ENCODE measurements around the gene ESPN. TPM values are rescaled to one million over a fixed set of nuclear protein-coding genes. Genes with fewer than 3 reads are reported as not detected.
A peak's percentile ranks its signal among the peaks of the same experiment; 100 is the strongest.

ESPN gene
- total RNA-seq, 1 donor from 2014 or later: 0.66 TPM

DNA sequence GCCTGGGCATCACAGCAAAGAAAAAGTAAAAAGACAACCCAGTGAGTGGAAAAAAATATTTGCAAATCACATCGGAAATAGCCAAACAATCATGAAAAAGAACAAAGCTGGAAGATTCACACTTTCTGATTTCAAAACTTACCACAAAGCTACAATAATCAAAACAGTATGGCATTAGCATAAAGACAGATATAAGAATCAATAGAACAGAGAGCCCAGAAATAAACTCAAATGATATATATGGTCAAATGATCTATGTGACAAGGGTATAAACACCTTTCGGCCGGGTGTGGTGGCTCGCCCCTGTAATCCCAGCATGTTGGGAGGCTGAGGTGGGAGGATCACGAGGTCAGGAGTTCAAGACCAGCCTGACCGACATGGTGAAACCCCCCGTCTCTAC lies 44.5 kb upstream of the ESPN start:
- Histone ChIP-seq H3K27ac (ENCODE audit: low read depth, low read length) (no peak overlapping the region), H3K4me1 (ENCODE audit: insufficient read depth, low read length) (peaks cover 3% of the 10 kb centered on the region), H3K4me2 (ENCODE audit: low read length) (no peak overlapping the region), H3K4me3 (ENCODE audit: insufficient read depth, low read depth, low read length) (no peak overlapping the region), H2AFZ (ENCODE audit: low read depth, low read length) (no peak overlapping the region), H3K79me2 (ENCODE audit: insufficient read depth, low read length) (peaks cover 79% of the 10 kb centered on the region), H3K9me3 (ENCODE audit: insufficient read depth, low read depth, low read length) (no peaks in the 10 kb centered on the region), H3K9ac (ENCODE audit: low read length) (no peak overlapping the region), H3K27me3 (ENCODE audit: insufficient read depth, low read length) (no peaks in the 10 kb centered on the region), H3K36me3 (ENCODE audit: insufficient read depth, low read length) (no peaks in the 10 kb centered on the region), H4K20me1 (ENCODE audit: insufficient read depth, low read length) (peaks cover 30% of the 10 kb centered on the region)
- peaks cover 4% of the 10 kb centered on the region for H3K9me3 Mint-ChIP-seq (ENCODE audit: unreplicated experiment)
- no peaks in the 10 kb centered on the region for H3K27me3 Mint-ChIP-seq (ENCODE audit: low read depth, unreplicated experiment)
- FAIRE-seq: no peak
- TF ChIP-seq EZH2 (IDR thresholded peaks at IDR 0.05; ENCODE audit: insufficient read depth, low read length): no peak
- TF ChIP-seq, protein P1, sequence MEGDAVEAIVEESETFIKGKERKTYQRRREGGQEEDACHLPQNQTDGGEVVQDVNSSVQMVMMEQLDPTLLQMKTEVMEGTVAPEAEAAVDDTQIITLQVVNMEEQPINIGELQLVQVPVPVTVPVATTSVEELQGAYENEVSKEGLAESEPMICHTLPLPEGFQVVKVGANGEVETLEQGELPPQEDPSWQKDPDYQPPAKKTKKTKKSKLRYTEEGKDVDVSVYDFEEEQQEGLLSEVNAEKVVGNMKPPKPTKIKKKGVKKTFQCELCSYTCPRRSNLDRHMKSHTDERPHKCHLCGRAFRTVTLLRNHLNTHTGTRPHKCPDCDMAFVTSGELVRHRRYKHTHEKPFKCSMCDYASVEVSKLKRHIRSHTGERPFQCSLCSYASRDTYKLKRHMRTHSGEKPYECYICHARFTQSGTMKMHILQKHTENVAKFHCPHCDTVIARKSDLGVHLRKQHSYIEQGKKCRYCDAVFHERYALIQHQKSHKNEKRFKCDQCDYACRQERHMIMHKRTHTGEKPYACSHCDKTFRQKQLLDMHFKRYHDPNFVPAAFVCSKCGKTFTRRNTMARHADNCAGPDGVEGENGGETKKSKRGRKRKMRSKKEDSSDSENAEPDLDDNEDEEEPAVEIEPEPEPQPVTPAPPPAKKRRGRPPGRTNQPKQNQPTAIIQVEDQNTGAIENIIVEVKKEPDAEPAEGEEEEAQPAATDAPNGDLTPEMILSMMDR (IDR thresholded peaks at IDR 0.05; ENCODE audit: insufficient read depth, low read depth, low read length): no peak
- H3K27ac Mint-ChIP-seq (ENCODE audit: unreplicated experiment): no peak overlapping the region
- DNase-seq (ENCODE audit: low read depth): no peak
- peaks cover 8% of the 10 kb centered on the region for H3K36me3 Mint-ChIP-seq (ENCODE audit: low read depth, unreplicated experiment)
- H3K4me1 Mint-ChIP-seq (ENCODE audit: low read depth, unreplicated experiment): no peaks in the 10 kb centered on the region
- no peak overlapping the region for H3K4me3 Mint-ChIP-seq (ENCODE audit: unreplicated experiment)

DNA sequence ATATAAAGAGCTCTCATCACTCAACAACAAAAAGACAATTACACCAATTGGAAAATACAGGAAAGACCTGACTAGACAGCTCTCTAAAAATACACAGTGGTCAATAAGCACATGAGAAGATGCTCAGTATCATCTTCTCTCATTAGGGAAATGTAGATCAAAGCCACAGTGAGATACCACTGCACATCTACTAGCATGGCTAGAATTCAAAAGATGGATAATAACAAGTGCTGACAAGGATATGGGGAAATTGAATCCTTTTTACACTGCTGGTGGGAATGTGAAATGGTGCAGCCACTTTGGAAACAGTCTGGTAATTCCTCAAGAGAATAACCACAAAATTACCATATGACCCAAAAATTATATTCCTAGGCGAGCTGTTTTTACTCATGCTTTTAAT lies 40.4 kb upstream of the ESPN start:
- peaks cover 18% of the 10 kb centered on the region for H4K20me1 ChIP-seq (ENCODE audit: insufficient read depth, low read length)
- peaks cover 20% of the 10 kb centered on the region for H3K4me1 ChIP-seq (ENCODE audit: insufficient read depth, low read length)
- H3K4me2 ChIP-seq (ENCODE audit: low read length): peak overlapping the region; percentile 84
- FAIRE-seq: no peak
- H3K4me1 Mint-ChIP-seq (ENCODE audit: low read depth, unreplicated experiment): peaks cover 9% of the 10 kb centered on the region
- TF ChIP-seq EZH2 (IDR thresholded peaks at IDR 0.05; ENCODE audit: insufficient read depth, low read length): no peak
- TF ChIP-seq, protein P1 (IDR thresholded peaks at IDR 0.05; ENCODE audit: insufficient read depth, low read depth, low read length): no peak
- H3K9me3 ChIP-seq (ENCODE audit: insufficient read depth, low read depth, low read length): no peaks in the 10 kb centered on the region
- peaks cover 4% of the 10 kb centered on the region for H3K9me3 Mint-ChIP-seq (ENCODE audit: unreplicated experiment)
- H3K36me3 Mint-ChIP-seq (ENCODE audit: low read depth, unreplicated experiment): peaks cover 7% of the 10 kb centered on the region
- no peak overlapping the region for H2AFZ ChIP-seq (ENCODE audit: low read depth, low read length)
- H3K27me3 ChIP-seq (ENCODE audit: insufficient read depth, low read length): no peaks in the 10 kb centered on the region
- H3K4me3 Mint-ChIP-seq (ENCODE audit: unreplicated experiment): no peak overlapping the region
- H3K79me2 ChIP-seq (ENCODE audit: insufficient read depth, low read length): peaks cover 78% of the 10 kb centered on the region
- no peaks in the 10 kb centered on the region for H3K36me3 ChIP-seq (ENCODE audit: insufficient read depth, low read length)
- no peaks in the 10 kb centered on the region for H3K27me3 Mint-ChIP-seq (ENCODE audit: low read depth, unreplicated experiment)
- no peak for DNase-seq (ENCODE audit: low read depth)
- no peak overlapping the region for H3K27ac ChIP-seq (ENCODE audit: low read depth, low read length)
- no peak overlapping the region for H3K4me3 ChIP-seq (ENCODE audit: insufficient read depth, low read depth, low read length)
- no peak overlapping the region for H3K9ac ChIP-seq (ENCODE audit: low read length)
- H3K27ac Mint-ChIP-seq (ENCODE audit: unreplicated experiment): no peak overlapping the region

DNA sequence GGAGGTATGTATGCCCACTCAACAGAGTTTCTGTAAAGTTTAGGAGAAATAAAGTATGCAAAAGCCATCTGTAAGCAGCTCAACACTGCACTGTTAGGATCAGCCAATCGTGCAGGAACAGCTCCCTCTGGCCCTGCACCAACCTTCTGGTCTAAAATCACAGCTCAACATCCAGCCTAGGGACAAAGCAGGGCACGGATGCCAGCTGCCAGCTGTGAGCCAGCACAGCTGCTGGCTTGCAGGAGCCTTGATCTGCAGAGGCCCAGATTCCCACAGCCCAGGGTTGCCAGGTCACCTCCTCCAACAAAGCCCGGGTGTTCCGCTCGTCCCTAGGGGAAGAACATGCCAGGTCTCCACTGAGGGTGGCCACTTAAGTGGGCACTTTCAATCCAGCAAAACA lies 39.6 kb upstream of the ESPN start:
- peaks cover 9% of the 10 kb centered on the region for H3K4me1 Mint-ChIP-seq (ENCODE audit: low read depth, unreplicated experiment)
- no peaks in the 10 kb centered on the region for H3K9me3 ChIP-seq (ENCODE audit: insufficient read depth, low read depth, low read length)
- H3K27me3 ChIP-seq (ENCODE audit: insufficient read depth, low read length): no peaks in the 10 kb centered on the region
- peak overlapping the region; percentile 86 for H3K27ac Mint-ChIP-seq (ENCODE audit: unreplicated experiment)
- TF ChIP-seq, protein P1 (IDR thresholded peaks at IDR 0.05; ENCODE audit: insufficient read depth, low read depth, low read length): no peak
- TF ChIP-seq EZH2 (IDR thresholded peaks at IDR 0.05; ENCODE audit: insufficient read depth, low read length): no peak
- H3K27ac ChIP-seq (ENCODE audit: low read depth, low read length): no peak overlapping the region
- DNase-seq (ENCODE audit: low read depth) (no peak), FAIRE-seq (no peak)
- H4K20me1 ChIP-seq (ENCODE audit: insufficient read depth, low read length): peaks cover 13% of the 10 kb centered on the region
- H3K4me1 ChIP-seq (ENCODE audit: insufficient read depth, low read length): peaks cover 20% of the 10 kb centered on the region
- H3K79me2 ChIP-seq (ENCODE audit: insufficient read depth, low read length): peaks cover 78% of the 10 kb centered on the region
- peak overlapping the region; percentile 66 for H3K9ac ChIP-seq (ENCODE audit: low read length)
- peak overlapping the region; percentile 67 for H2AFZ ChIP-seq (ENCODE audit: low read depth, low read length)
- peak overlapping the region; percentile 71 for H3K4me3 Mint-ChIP-seq (ENCODE audit: unreplicated experiment)
- no peaks in the 10 kb centered on the region for H3K27me3 Mint-ChIP-seq (ENCODE audit: low read depth, unreplicated experiment)
- H3K9me3 Mint-ChIP-seq (ENCODE audit: unreplicated experiment): peaks cover under 1% of the 10 kb centered on the region
- H3K4me3 ChIP-seq (ENCODE audit: insufficient read depth, low read depth, low read length): peak overlapping the region; percentile 40
- H3K36me3 Mint-ChIP-seq (ENCODE audit: low read depth, unreplicated experiment): peaks cover 4% of the 10 kb centered on the region
- peak overlapping the region; percentile 84 for H3K4me2 ChIP-seq (ENCODE audit: low read length)
- H3K36me3 ChIP-seq (ENCODE audit: insufficient read depth, low read length): no peaks in the 10 kb centered on the region
